NOMO-1 treated with DMSO at 0.1 percent for 48 hours (cell line): ENCODE data around the gene ZNF469.

Source experiments
- DNase-seq: peaks from one replicate; lab custom pipeline; 2025; ENCODE audit not compliant: unreplicated experiment; lab: John Stamatoyannopoulos, UW

Gene ZNF469

GRCh38 chr16:88377961-88378360 is 4.8 kb upstream of the ZNF469 start:
- no peak for DNase-seq

- no peak for DNase-seq
Measured at GRCh38 chr16:88378401-88378800, 4.4 kb upstream of the ZNF469 start.

- no peak for DNase-seq
Measured at GRCh38 chr16:88378836-88379693, 3.7 kb upstream of the ZNF469 start.

GRCh38 chr16:88379694-88380040 is 3.1 kb upstream of the ZNF469 start:
- DNase-seq, result no peak

- no peak for DNase-seq
Measured at GRCh38 chr16:88380099-88380498, 2.7 kb upstream of the ZNF469 start.

GRCh38 chr16:88380619-88381018 is 2.1 kb upstream of the ZNF469 start:
- no peak for DNase-seq

- no peak for DNase-seq
Measured at GRCh38 chr16:88381820-88382451, 823 bp upstream of the ZNF469 start.

GRCh38 chr16:88383401-88384221 is 852 bp downstream of the ZNF469 start:
- DNase-seq, result no peak

- DNase-seq, result peak; percentile 16
Measured at GRCh38 chr16:88384222-88385111, 1.7 kb downstream of the ZNF469 start.

- DNase-seq, result no peak
Measured at GRCh38 chr16:88385112-88385594, 2.4 kb downstream of the ZNF469 start.

- no peak for DNase-seq
Measured at GRCh38 chr16:88385831-88386815, 3.4 kb downstream of the ZNF469 start.

- no peak for DNase-seq
Measured at GRCh38 chr16:88387180-88387765, 4.5 kb downstream of the ZNF469 start.

GRCh38 chr16:88387941-88388627 is 5.3 kb downstream of the ZNF469 start:
- DNase-seq, result no peak

- DNase-seq, result no peak
Measured at GRCh38 chr16:88389191-88389590, 6.4 kb downstream of the ZNF469 start.

GRCh38 chr16:88389621-88390160 is 6.9 kb downstream of the ZNF469 start:
- DNase-seq, result no peak

- no peak for DNase-seq
Measured at GRCh38 chr16:88390265-88390664, 7.5 kb downstream of the ZNF469 start.

- no peak for DNase-seq
Measured at GRCh38 chr16:88390735-88391134, 8.0 kb downstream of the ZNF469 start.
